G401 (cell line): ENCODE data around the gene DSC3. TPM values are rescaled to one million over a fixed set of nuclear protein-coding genes. Genes with fewer than 3 reads are reported as not detected.

ENCODE experiments used
- total RNA-seq: library from RNA; depleted of rRNA; stranded (reverse); fragments of >200 nt; shearing (Covaris generic); gene quantifications from 2 replicates; pipeline ENCODE4 v1.2.3, GENCODE V29; 2014; rRNA removed

Gene DSC3
- total RNA-seq, 1 experiment from 2014 or later, result not detected

Other genes with a start within 250 kb of the DSC3 start
- gene DSC2, start 59.7 kb upstream of the DSC3 start, total RNA-seq, result not detected in 2 replicates
- gene DSC1, start 120.1 kb upstream of the DSC3 start, total RNA-seq, result not detected in 2 replicates